Thoracic aorta (tissue), 2 donors: Measurements from ENCODE around the gene PTPN6. TPM values are rescaled to one million over a fixed set of nuclear protein-coding genes. Genes with fewer than 3 reads are reported as not detected.

Experiments used
- ATAC-seq: fragments of 150-250 bp; one replicate; pipeline ENCODE4 v1.8.0; 2017; ENCODE audit warnings: low read depth; ENCODE audit not compliant: insufficient number of reproducible peaks, low FRiP score
- DNase-seq: peaks from one replicate; pipeline ENCODE4 v3.0.0-alpha.2; 2020; ENCODE audit warnings: low spot score
- H3K27ac ChIP-seq, 2 donors: fragments of 200-600 bp; sonication (generic); 1 replicate in 1 of 2; 2 replicates in 1 of 2; pipeline ENCODE4 v1.5.1; 2016; ENCODE audit warnings: mild to moderate bottlenecking in 2 of 2, moderate library complexity in 2 of 2
- H3K27me3 ChIP-seq: fragments of 200-600 bp; sonication (generic); replicated peaks from 2 replicates; pipeline ENCODE4 v1.6.0; 2016; ENCODE audit warnings: mild to moderate bottlenecking; ENCODE audit not compliant: insufficient read depth
- H3K36me3 ChIP-seq: fragments of 200-600 bp; sonication (generic); one replicate; pipeline ENCODE4 v1.5.1; 2016
- H3K4me1 ChIP-seq, 2 donors: fragments of 200-600 bp; sonication (generic); 1 replicate in 1 of 2; 2 replicates in 1 of 2; pipeline versions ENCODE4 v1.5.1 to v1.6.0; 2016; ENCODE audit warnings: low read depth in 2 of 2, mild to moderate bottlenecking in 1 of 2; ENCODE audit not compliant: control insufficient read depth in 1 of 2
- H3K4me3 ChIP-seq: fragments of 200-600 bp; sonication (generic); 2 replicates; pipeline ENCODE4 v1.5.1; 2016; ENCODE audit warnings: mild to moderate bottlenecking
- H3K9me3 ChIP-seq: fragments of 200-600 bp; sonication (generic); 2 replicates; pipeline ENCODE4 v1.5.1; 2016
- total RNA-seq, 2 donors: library from RNA; depleted of rRNA; stranded (reverse); fragments of >200 nt; gene quantifications; one replicate each; pipeline versions ENCODE4 v1.1.0 to v1.2.3, GENCODE V29; 2016
- TF ChIP-seq, protein P1 (sequence below): fragments of 200-600 bp; sonication (generic); IDR thresholded peaks from one replicate; pipeline ENCODE4 v1.5.1; 2019; ENCODE audit warnings: antibody characterized with exemption

The PTPN6 gene
- total RNA-seq, 2 donors from 2014 or later, result 19.0 to 24.0 TPM

DNA sequence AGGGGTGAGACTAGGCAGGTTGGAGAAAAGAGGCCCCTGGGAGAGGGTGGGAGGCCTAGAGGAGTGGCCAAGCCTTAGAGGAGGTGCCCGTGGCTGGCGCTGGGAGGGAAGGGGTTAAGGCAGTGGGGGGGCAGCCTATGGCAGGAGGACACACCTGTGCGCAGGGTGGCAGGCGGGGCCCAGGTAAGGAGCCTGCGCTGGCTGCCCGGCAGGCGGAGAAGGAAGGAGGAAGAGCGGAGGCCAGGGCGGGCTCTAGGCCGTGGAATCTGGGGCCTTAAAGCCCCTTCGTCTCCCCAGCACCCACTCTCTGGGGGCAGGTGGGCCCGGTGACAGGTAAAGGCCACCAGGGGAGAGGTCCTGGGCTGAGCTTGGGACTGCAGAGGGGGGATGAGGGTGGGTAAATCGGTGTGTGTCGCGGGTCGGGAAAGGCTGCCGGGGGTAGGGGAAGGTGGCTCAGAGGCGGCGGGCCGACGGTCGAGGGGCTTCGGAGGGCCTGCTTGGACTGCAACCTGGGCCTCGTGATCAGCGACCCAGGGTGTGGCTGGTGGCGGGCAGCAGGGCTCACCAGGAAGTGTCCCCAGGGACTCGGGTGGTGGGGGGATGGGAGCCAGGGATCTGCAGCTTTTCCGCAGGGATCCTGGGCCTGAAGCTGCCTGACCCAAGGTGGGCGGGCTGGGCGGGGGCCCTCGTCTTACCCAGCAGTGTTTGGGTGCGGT is 12.0 kb downstream of the PTPN6 start:
- ATAC-seq (no peak), DNase-seq (no peak)
- H3K36me3 ChIP-seq, result peaks cover 29% of the 10 kb centered on the region
- no peaks in the 10 kb centered on the region for H3K9me3 ChIP-seq
- H3K27me3 ChIP-seq, result no peaks in the 10 kb centered on the region
- peaks cover 6 to 10% of the 10 kb centered on the region in 2 donors for H3K4me1 ChIP-seq
- no peak overlapping the region for H3K4me3 ChIP-seq
- H3K27ac ChIP-seq, result no peak overlapping the region
- TF ChIP-seq, protein P1, sequence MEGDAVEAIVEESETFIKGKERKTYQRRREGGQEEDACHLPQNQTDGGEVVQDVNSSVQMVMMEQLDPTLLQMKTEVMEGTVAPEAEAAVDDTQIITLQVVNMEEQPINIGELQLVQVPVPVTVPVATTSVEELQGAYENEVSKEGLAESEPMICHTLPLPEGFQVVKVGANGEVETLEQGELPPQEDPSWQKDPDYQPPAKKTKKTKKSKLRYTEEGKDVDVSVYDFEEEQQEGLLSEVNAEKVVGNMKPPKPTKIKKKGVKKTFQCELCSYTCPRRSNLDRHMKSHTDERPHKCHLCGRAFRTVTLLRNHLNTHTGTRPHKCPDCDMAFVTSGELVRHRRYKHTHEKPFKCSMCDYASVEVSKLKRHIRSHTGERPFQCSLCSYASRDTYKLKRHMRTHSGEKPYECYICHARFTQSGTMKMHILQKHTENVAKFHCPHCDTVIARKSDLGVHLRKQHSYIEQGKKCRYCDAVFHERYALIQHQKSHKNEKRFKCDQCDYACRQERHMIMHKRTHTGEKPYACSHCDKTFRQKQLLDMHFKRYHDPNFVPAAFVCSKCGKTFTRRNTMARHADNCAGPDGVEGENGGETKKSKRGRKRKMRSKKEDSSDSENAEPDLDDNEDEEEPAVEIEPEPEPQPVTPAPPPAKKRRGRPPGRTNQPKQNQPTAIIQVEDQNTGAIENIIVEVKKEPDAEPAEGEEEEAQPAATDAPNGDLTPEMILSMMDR, result no peak

DNA sequence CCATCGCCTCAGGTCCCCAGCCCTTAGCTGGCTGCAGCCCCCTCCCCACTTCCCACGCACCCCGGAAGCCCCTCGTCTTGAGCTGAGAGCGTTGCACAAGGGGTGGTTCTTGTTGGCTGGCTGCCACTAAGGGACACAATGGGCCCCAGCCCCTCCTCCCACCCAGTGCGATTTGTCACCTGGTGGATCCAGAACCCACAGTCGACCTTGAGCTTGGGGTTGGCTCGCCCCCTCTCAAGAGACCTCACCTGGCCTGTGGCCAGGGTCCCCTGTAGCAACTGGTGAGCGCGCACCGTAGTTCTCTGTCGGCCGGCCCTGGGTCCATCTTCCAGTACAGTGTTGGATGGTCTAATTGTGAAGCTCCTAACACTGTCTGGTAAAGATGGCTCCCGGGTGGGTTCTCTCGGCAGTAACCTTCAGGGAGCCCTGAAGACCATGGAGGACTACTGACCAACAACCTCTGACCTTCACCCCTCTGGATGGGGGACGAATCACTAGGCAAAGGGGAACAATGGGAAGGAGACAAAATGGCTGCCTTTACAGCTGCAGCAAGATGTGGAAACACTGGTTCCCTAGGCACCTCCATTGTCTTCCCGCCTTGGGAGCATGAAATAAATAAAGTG is 12.7 kb downstream of the PTPN6 start:
- Histone ChIP-seq H3K4me1 (peaks cover 5 to 14% of the 10 kb centered on the region in 2 donors), H3K4me3 (no peak overlapping the region), H3K36me3 (peaks cover 36% of the 10 kb centered on the region), H3K9me3 (no peaks in the 10 kb centered on the region), H3K27me3 (no peaks in the 10 kb centered on the region), H3K27ac (no peak overlapping the region)
- DNase-seq (no peak), ATAC-seq (no peak)
- TF ChIP-seq, protein P1, result no peak

DNA sequence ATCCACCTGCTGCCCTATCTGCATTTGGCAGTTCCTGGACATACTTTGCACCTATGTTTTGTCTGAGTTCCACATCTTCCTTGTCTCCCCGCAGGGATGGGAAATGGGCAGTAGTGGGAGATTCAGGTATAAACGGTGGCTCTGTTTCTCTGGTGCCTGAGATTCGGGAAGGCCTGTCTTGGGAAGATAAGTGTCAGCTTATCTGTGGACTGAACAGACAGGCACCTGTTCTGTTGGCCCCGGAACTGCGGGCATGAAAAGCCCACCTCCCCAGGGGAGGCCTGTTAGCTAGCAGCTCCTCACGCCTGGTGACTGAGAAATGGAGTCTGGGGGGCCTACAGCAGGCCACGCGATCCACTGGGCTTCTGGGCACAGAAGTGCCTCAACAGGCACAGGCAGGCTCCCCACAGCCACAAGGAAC is 13.5 kb downstream of the PTPN6 start:
- ATAC-seq (no peak), DNase-seq (no peak)
- TF ChIP-seq, protein P1, result no peak

DNA sequence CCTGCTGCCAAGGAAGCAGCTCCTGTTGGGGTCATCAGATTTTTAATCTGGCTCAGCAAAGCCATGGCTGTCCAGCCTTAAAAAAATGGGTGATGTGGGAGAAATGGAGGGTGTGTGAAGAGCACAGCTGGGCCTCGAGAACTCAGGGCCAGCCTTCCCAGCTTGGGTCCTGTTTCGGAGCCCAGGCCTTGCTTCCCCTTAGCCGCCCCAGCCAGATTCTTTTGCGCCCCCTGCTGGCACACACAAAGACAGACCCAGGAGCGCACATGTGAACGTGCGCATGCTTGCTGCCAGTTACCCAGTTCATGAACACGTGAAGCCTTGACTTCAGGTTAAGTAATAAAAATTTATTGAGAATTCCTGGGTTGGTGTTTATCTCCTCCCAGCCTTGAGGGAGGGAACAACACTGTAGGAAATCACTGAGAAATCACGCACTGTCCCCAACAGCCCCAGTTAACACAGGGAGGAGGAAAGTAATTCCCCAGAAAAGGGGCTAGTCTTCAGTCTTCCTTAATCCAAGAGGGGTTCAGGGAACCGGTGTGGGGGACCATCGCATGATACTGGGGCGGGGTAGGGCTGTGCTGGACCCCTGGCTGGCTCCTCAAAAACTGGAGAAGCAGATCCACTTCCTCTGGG is 14.0 kb downstream of the PTPN6 start:
- DNase-seq, result no peak
- no peaks in the 10 kb centered on the region for H3K9me3 ChIP-seq
- H3K36me3 ChIP-seq, result peaks cover 37% of the 10 kb centered on the region
- TF ChIP-seq, protein P1, result peak; percentile 85
- H3K27me3 ChIP-seq, result no peaks in the 10 kb centered on the region
- no peak overlapping the region for H3K4me3 ChIP-seq
- peaks cover 15 to 27% of the 10 kb centered on the region in 2 donors for H3K4me1 ChIP-seq
- peak; percentile 40 for ATAC-seq
- peak overlapping the region; percentile 55 to 59 for H3K27ac ChIP-seq

More for the DNA sequence above, 13.5 kb downstream of the PTPN6 start:
- peak overlapping the region; percentile 55 to 59 for H3K27ac ChIP-seq
- H3K4me3 ChIP-seq, result no peak overlapping the region
- no peaks in the 10 kb centered on the region for H3K9me3 ChIP-seq
- H3K4me1 ChIP-seq, result peaks cover 12 to 21% of the 10 kb centered on the region in 2 donors
- no peaks in the 10 kb centered on the region for H3K27me3 ChIP-seq
- H3K36me3 ChIP-seq, result peaks cover 37% of the 10 kb centered on the region

DNA sequence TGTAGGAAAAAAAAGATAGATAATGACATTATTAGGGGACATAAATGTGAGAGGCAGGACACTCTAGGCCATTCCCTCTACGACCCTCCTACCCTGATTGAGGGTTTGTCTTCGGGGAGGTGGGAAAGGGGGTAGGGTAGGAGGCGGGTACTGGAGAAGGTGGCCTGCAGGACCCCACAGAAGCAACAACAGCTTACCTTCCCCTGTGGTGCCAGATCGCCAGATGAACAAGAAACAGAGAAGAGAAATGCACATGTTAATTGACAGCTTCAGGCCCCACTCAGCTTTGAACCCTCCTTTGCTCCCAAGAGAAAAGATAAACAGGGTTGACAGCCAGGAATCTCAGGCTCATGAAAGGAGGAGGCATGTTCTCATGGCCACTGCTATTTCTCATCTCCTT is 14.6 kb downstream of the PTPN6 start:
- ATAC-seq (no peak), DNase-seq (no peak)
- peaks cover 15 to 27% of the 10 kb centered on the region in 2 donors for H3K4me1 ChIP-seq
- no peak overlapping the region for H3K4me3 ChIP-seq
- peak overlapping the region in 1 of 2 donors; percentile 12 for H3K27ac ChIP-seq
- TF ChIP-seq, protein P1, result no peak
- H3K36me3 ChIP-seq, result peaks cover 37% of the 10 kb centered on the region
- H3K27me3 ChIP-seq, result no peaks in the 10 kb centered on the region
- H3K9me3 ChIP-seq, result no peaks in the 10 kb centered on the region
